ENCODE data around the gene WSCD1. TPM values are rescaled to one million over a fixed set of nuclear protein-coding genes. Genes with fewer than 3 reads are reported as not detected.

The WSCD1 gene
- total RNA-seq, 1 experiment from 2014 or later = not detected

DNA sequence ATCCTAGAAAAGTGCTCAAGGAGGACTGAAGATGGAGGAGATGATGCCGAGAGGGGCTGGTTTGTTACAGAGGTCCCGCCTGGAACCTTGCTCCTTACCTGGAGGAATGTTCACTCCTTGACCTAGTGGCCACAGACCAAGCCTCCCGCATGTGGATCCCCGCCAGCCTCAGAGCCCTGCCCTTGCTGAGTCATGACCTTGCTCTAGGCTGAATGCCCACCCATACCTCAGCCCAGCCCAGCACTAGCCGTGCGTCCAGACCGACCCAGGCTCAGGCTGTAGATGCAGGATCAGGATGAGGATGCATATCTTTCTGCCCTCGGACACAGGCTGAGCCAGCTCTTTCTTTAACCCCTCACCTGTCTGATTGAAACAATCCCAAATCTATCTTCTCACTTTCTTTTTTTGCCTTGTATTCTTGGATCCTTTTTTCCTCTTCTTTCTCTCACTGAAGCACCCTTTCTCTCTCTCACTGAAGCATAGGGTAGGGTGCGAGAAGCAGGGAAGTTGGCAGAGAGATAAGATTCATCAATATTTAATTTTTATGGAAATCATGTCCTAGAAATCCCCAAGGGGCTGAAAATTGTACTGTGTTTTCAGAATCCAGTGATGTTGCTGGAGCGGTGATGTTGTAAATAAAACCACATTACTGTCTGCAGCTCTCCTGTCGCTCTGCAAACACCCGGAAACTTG lies 34.9 kb downstream of the WSCD1 start:
- POLR2A ChIA-PET = no interaction called here
- H3K4me3 ChIP-seq (ENCODE audit: low read depth, low read length) = no peak overlapping the region
- Mint-ChIP-seq H3K9me3 (ENCODE audit: unreplicated experiment) (no peaks in the 10 kb centered on the region), H3K4me1 (ENCODE audit: low read depth, unreplicated experiment) (no peaks in the 10 kb centered on the region), H3K36me3 (ENCODE audit: insufficient read depth, unreplicated experiment) (no peaks in the 10 kb centered on the region), H3K27me3 (ENCODE audit: insufficient read depth, unreplicated experiment) (peaks cover 6% of the 10 kb centered on the region), H3K27ac (ENCODE audit: unreplicated experiment) (no peak overlapping the region), H3K4me3 (ENCODE audit: unreplicated experiment) (no peak overlapping the region)
- H3K4me1 ChIP-seq = no peaks in the 10 kb centered on the region
- no peak for DNase-seq
- no peaks in the 10 kb centered on the region for H3K36me3 ChIP-seq (ENCODE audit: control insufficient read depth, insufficient read depth, low read length)
- TF ChIP-seq, protein P1, sequence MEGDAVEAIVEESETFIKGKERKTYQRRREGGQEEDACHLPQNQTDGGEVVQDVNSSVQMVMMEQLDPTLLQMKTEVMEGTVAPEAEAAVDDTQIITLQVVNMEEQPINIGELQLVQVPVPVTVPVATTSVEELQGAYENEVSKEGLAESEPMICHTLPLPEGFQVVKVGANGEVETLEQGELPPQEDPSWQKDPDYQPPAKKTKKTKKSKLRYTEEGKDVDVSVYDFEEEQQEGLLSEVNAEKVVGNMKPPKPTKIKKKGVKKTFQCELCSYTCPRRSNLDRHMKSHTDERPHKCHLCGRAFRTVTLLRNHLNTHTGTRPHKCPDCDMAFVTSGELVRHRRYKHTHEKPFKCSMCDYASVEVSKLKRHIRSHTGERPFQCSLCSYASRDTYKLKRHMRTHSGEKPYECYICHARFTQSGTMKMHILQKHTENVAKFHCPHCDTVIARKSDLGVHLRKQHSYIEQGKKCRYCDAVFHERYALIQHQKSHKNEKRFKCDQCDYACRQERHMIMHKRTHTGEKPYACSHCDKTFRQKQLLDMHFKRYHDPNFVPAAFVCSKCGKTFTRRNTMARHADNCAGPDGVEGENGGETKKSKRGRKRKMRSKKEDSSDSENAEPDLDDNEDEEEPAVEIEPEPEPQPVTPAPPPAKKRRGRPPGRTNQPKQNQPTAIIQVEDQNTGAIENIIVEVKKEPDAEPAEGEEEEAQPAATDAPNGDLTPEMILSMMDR (IDR thresholded peaks at IDR 0.05; ENCODE audit: insufficient read depth in 1 of 2, low read depth in 1 of 2, low read length in 1 of 2, severe bottlenecking in 1 of 2, unreplicated experiment in 1 of 2) = no peak
- no TSS peak for BruUV-seq (replicated peaks)
- intact Hi-C loops (cut with micrococcal nuclease; ENCODE audit: unreplicated experiment) = no loop called here
- CTCF ChIA-PET = no interaction called here
- no peaks in the 10 kb centered on the region for H3K27me3 ChIP-seq (replicated peaks; ENCODE audit: control insufficient read depth, insufficient read depth, low read length)
- no peaks in the 10 kb centered on the region for H3K9me3 ChIP-seq

- H3K4me1 Mint-ChIP-seq (ENCODE audit: low read depth, unreplicated experiment) = no peaks in the 10 kb centered on the region
- no peak overlapping the region for H3K27ac Mint-ChIP-seq (ENCODE audit: unreplicated experiment)
- TF ChIP-seq, protein P1 (IDR thresholded peaks at IDR 0.05; ENCODE audit: insufficient read depth in 1 of 2, low read depth in 1 of 2, low read length in 1 of 2, severe bottlenecking in 1 of 2, unreplicated experiment in 1 of 2) = no peak
- Histone ChIP-seq H3K27me3 (replicated peaks; ENCODE audit: control insufficient read depth, insufficient read depth, low read length) (no peaks in the 10 kb centered on the region), H3K9me3 (no peaks in the 10 kb centered on the region), H3K4me1 (no peaks in the 10 kb centered on the region), H3K36me3 (ENCODE audit: control insufficient read depth, insufficient read depth, low read length) (no peaks in the 10 kb centered on the region), H3K4me3 (ENCODE audit: low read depth, low read length) (no peak overlapping the region)
- H3K4me3 Mint-ChIP-seq (ENCODE audit: unreplicated experiment) = no peak overlapping the region
- DNase-seq = no peak
- intact Hi-C loops (cut with micrococcal nuclease; ENCODE audit: unreplicated experiment) = no loop called here
- H3K36me3 Mint-ChIP-seq (ENCODE audit: insufficient read depth, unreplicated experiment) = no peaks in the 10 kb centered on the region
- H3K9me3 Mint-ChIP-seq (ENCODE audit: unreplicated experiment) = no peaks in the 10 kb centered on the region
- peaks cover 6% of the 10 kb centered on the region for H3K27me3 Mint-ChIP-seq (ENCODE audit: insufficient read depth, unreplicated experiment)
- CTCF ChIA-PET = no interaction called here
- POLR2A ChIA-PET = no interaction called here
- no TSS peak for BruUV-seq (replicated peaks)
These were observed 35.4 kb downstream of the WSCD1 start for GRCh38 chr17:6105649-6106007.

- Mint-ChIP-seq H3K9me3 (ENCODE audit: unreplicated experiment) (no peaks in the 10 kb centered on the region), H3K4me3 (ENCODE audit: unreplicated experiment) (no peak overlapping the region), H3K27me3 (ENCODE audit: insufficient read depth, unreplicated experiment) (peaks cover 4% of the 10 kb centered on the region), H3K36me3 (ENCODE audit: insufficient read depth, unreplicated experiment) (no peaks in the 10 kb centered on the region), H3K4me1 (ENCODE audit: low read depth, unreplicated experiment) (no peaks in the 10 kb centered on the region), H3K27ac (ENCODE audit: unreplicated experiment) (no peak overlapping the region)
- no peaks in the 10 kb centered on the region for H3K36me3 ChIP-seq (ENCODE audit: control insufficient read depth, insufficient read depth, low read length)
- DNase-seq = no peak
- BruUV-seq (replicated peaks) = no TSS peak
- intact Hi-C loops (cut with micrococcal nuclease; ENCODE audit: unreplicated experiment) = no loop called here
- CTCF ChIA-PET = no interaction called here
- TF ChIP-seq, protein P1 (IDR thresholded peaks at IDR 0.05; ENCODE audit: insufficient read depth in 1 of 2, low read depth in 1 of 2, low read length in 1 of 2, severe bottlenecking in 1 of 2, unreplicated experiment in 1 of 2) = no peak
- POLR2A ChIA-PET = no interaction called here
- H3K4me1 ChIP-seq = no peaks in the 10 kb centered on the region
- no peaks in the 10 kb centered on the region for H3K9me3 ChIP-seq
- H3K27me3 ChIP-seq (replicated peaks; ENCODE audit: control insufficient read depth, insufficient read depth, low read length) = no peaks in the 10 kb centered on the region
- no peak overlapping the region for H3K4me3 ChIP-seq (ENCODE audit: low read depth, low read length)
These were observed 36.0 kb downstream of the WSCD1 start for GRCh38 chr17:6106212-6106611.
